GM18907 (cell line): Measurements from ENCODE around the gene MEIS3.
"Not testable (repeated sequence)": the region's sequence is repeated elsewhere in the genome, so short reads cannot be mapped to it uniquely, and the experiment has no call there.

Experiments
- ATAC-seq: cut with Tn5 transposase; IDR thresholded peaks from one replicate; pipeline ENCODE4 v1.9.1; 2021; ENCODE audit warnings: mild to moderate bottlenecking, moderate library complexity; ENCODE audit not compliant: unreplicated experiment

Gene MEIS3

DNA sequence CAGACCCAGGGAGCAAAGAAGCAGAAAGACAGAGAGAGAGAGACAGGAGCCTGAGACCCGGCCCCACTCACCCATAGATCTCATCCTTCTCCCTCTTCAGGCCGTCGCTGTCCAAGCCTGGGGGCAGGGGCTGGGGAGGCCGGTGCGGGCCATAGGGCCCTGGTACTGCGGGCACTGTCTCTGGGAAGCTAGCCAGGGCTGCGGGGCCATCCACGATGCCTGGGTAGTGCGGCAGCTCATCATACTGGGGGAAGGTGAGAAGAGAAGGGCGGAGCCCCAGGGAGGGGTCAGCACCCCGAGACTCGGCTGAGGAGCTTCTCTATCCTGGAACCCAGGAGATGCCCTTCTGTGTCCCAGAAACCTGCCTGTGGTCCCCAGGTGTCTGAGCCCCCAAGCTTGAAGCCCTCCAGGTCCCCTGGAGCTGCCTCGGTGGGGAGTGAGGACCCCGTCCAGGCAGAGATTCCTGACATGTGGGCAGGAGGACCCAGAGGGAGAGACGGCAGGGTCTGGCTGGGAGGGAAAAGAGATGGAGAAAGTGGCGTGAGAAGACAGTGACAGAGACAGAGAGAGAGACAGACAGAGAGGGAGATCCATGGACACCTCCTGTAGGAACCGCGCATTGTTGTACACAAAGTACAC is 2.1 kb downstream of the MEIS3 start:
- no peak for ATAC-seq

- no peak for ATAC-seq
Observed at GRCh38 chr19:47416643-47416985, 2.7 kb downstream of the MEIS3 start.

DNA sequence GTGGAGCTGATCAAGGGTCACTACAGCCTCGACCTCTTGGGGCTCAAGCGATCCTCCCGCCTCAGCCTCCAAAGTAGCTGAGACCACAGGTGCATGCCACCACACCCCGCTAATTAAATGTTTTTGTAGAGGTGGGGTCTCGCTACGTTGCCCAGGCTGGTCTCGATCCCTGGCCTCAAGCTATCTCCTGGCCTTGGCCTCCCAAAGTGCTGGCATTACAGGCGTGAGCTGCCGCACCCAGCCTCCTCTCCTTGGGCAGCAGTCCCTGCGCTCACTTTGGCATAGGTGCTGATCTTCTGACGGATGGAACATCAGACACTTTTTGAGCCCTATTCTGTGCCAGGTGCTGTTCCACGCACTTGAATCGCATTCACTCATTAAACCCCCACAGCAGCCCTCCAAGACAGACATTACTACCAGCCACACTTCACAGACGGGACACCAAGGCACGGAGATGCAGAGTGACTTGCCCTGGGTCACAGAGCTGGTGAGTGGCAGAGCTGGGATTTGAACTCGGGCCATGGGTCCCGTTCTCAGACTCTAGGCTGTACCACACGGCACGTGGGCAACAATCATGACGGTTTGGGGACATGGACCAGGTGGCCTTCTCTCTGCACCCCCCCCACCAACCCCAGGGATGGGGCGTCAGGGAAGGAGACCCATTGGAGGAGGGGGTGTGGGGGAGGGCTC is 3.2 kb downstream of the MEIS3 start:
- no peak for ATAC-seq

DNA sequence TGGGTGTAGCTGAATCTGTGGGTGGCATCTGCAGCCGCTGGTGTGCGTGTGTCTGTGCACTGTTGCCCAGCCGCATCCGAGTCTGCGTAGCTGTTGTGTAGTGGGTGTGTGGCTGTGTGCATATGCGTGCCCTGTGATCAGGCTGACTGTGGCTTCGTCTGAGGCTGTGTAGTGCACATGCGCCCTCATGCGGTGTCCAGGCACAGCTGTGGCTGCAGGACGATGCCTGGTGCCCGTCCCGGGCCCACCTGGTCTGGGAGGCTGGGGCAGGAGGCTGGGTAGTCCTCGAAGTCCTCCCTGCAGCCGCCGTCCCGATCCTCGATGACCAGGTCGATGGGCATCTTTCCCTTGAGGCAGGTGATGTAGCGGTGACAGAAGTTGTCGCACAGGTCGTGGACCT is 4.9 kb downstream of the MEIS3 start:
- no peak for ATAC-seq

DNA sequence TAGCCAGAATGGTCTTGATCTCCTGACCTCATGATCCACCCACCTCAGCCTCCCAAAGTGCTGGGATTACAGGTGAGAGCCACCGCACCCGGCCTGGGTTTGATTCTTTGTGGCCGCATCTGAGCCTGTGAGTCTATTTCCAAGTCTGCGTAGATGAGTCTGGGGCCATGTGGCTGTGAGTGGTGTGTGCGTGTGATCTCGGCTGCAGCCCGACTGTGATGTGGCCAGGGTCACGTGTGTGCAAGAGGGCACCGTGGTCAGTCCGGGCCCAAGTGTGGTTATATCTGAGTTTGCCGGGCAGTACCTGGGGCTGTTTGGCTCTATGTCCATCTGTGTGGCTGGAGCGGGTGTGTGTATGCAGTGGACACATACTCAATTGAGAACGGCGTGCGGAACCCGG is 5.4 kb downstream of the MEIS3 start:
- ATAC-seq: no peak

DNA sequence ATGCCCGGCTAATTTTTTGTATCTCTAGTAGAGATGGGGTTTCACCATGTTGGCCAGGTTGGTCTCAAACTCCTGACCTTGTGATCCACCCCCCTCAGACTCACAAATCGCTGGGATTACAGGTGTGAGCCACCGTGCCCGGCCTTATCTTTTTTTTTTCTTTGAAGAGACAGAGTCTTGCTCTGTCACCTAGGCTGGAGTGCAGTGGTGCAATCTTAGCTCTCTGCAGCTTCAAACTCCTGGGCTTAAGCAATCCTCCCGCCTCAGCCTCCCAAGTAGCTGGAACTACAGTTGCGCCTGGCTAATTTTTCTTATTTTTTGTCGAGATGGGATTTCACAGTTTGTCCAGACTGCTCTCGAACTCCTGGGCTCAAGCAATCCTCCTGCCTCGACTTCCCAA is 7.6 kb downstream of the MEIS3 start:
- not testable (repeated sequence) for ATAC-seq

DNA sequence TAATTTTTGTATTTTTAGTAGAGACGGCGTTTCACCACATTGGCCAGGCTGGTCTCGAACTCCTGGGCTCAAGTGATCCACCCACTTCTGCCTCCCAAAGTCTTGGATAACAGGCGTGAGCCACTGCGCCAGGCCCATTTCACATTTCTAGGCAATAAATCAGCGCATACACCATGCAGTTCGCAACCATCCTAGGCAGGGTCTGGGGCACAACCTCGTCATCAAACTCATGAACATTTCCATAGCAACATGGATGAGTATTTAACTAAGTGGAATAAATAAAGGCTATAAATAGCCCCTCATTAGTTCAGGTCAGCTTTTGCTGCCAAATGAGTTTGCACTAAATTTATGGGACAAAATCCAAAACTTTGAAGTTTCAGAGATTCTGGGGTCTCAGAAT is 8.2 kb downstream of the MEIS3 start:
- no peak for ATAC-seq

GRCh38 chr19:47408156-47408938 is 11.0 kb downstream of the MEIS3 start:
- ATAC-seq: no peak

- ATAC-seq: no peak
Observed at GRCh38 chr19:47407417-47407774, 11.9 kb downstream of the MEIS3 start.

DNA sequence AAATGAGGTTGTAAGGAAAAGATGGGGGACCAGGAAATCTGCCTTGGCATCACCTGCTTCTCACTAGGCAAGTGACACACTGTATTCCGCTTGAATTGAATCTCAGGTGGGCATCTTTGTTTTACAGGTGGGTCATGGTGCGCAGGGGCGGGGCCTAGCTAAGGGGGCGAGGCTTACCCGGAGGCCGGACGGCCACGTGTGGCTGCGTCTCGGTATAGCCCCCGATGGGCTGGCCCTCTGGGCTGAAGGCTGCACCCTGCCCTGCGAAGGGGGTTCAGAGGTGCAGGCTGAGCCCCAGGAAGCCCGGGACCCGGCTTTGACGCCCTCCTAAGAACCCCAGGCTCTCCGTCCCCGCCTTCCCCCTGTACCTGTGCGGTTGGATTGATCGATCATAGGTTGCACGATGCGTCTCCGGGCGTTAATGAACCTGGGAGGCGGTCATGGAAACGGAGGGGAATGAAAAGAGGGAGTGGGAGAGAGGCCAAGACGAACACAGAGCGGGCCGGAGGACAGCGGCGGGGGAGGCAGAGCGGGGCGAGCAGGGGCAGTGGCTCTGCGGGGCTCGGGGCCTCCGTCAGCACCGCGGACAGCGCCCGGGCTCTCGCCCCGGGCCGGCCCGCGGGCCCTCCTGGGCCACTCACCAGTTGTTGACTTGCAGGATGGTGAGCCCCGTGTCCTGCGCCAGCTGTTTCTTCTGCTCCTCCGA is 12.5 kb downstream of the MEIS3 start:
- no peak for ATAC-seq

DNA sequence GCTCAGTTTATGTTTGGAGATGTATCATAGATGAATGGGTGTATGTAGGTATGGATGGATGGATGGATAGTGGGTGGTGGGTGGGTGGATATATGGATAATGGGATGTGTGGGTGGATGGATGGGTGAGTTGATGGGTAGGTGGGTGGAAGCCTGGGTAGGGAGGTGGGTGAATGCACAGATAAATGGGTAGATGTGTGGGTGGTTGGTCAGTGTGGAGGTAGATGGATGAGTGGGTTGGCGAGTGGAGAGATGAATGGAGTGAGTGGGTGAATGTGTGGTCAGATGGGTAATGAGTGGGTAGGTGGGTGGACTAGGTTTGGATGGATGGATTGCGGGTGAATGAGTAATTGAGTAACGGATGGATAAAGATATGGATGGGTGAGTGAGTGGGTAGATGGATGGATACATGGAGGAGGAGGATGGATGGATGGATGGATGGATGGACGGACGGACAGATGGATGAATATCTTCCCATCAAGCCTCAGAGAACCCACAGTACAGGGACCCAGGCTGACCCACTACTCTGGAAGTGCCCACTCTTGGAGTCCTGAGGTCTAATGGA is 13.4 kb downstream of the MEIS3 start:
- no peak for ATAC-seq

DNA sequence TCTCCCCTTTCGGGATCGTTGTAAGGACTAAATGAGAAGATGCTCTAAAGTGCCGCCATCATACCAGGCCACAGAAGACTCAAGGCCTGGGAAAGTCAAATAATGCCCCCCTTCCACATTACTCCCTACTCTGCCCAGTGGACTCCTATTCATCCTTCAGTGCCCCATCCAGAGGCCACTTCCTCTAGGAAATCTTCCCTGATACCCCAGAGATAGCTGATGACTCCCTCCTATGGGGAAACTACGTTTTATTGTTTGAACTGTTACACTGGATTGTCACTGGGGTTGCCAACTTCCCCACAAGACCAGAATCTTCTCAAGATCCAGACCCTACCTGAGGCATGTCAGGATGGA is 14.2 kb downstream of the MEIS3 start:
- ATAC-seq: no peak

GRCh38 chr19:47404334-47405196 is 14.8 kb downstream of the MEIS3 start:
- ATAC-seq: no peak

DNA sequence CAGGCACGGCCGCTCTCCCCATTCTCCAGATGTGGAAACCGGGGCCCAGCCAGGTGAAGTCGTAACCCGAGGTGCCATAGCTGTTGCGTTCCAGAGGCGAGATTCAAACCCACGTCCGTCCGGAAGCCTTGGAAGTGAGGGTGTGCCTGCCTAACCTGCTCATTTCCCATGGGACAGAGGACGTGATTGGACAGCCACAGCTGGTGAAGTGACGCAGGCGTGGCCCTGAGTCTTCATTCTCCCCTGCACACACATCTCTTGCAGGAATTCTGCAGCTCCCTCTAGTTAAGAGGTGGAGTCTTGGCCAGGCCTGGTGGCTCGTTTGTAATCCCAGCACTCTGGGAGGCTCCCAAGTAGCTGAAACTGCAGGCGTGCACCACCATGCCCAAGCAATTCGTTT is 16.8 kb downstream of the MEIS3 start:
- ATAC-seq: no peak

- no peak for ATAC-seq
Observed at GRCh38 chr19:47398707-47399597, 20.4 kb downstream of the MEIS3 start.

GRCh38 chr19:47391510-47392223 is 27.7 kb downstream of the MEIS3 start:
- ATAC-seq: no peak

GRCh38 chr19:47390533-47391488 is 28.5 kb downstream of the MEIS3 start:
- ATAC-seq: no peak

- no peak for ATAC-seq
Observed at GRCh38 chr19:47389150-47389556, 30.2 kb downstream of the MEIS3 start.
